Ishikawa (cell line): ENCODE data around the gene FGGY.

ENCODE experiments used
- CEBPB ChIP-seq: IDR thresholded peaks from 2 replicates; pipeline ENCODE4 v1.6.1; 2012
- EGR1 ChIP-seq: IDR thresholded peaks from 2 replicates; pipeline ENCODE4 v1.6.1; 2012
- FOXM1 ChIP-seq: IDR thresholded peaks from 2 replicates; pipeline ENCODE4 v1.6.1; 2012; ENCODE audit warnings: low read depth, borderline replicate concordance
- NFIC ChIP-seq: IDR thresholded peaks from 2 replicates; pipeline ENCODE4 v1.6.1; 2012
- YY1 ChIP-seq: IDR thresholded peaks from 2 replicates; pipeline ENCODE4 v1.6.1; 2012; ENCODE audit warnings: low read depth

DNA sequence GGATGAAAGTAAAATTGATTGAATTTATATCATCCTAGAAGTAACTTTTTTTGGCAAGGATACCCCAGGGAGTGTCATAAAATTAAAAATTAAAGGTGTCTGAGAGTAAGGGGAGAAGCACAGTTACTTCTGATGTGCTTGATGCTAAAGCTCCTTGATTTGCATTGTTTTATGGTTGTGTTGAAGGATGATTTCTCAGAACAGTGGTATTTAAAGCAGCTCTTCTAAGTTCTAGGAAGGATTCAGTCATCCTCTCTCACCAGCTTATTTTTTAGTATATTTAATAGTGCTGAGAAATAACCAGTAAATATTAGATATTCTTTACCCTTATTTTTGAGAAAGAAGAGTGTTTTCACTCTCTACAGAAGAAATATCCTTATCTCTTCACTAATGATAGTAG is 93.0 kb downstream of the FGGY start:
- TF ChIP-seq EGR1: no peak
- no peak for TF ChIP-seq NFIC
- no peak for TF ChIP-seq YY1
- TF ChIP-seq FOXM1: no peak
- no peak for TF ChIP-seq CEBPB
